G401 (cell line): ENCODE measurements around the gene CNIH3. TPM values are rescaled to one million over a fixed set of nuclear protein-coding genes. Genes with fewer than 3 reads are reported as not detected.

ENCODE experiments used
- DNase-seq: peaks from one replicate; pipeline ENCODE4 v3.0.0-alpha.2; 2015; ENCODE audit warnings: low spot score
- in situ Hi-C: cut with HindIII; loops from 2 replicates; pipeline ENCODE4 v1.10.0; 2016; ENCODE audit warnings: low sequenced_read_pairs, mixed read lengths
- total RNA-seq: library from RNA; depleted of rRNA; stranded (reverse); fragments of >200 nt; shearing (Covaris generic); gene quantifications from 2 replicates; pipeline ENCODE4 v1.2.3, GENCODE V29; 2014; rRNA removed

CNIH3 gene
- total RNA-seq, 1 experiment from 2014 or later = 3.2 TPM

GRCh38 chr1:224782281-224783000, 166.3 kb downstream of the CNIH3 start:
- DNase-seq = no peak
- in situ Hi-C loops = no loop called here

GRCh38 chr1:224783006-224783651, 167.0 kb downstream of the CNIH3 start:
- DNase-seq = no peak
- in situ Hi-C loops = no loop called here

DNA sequence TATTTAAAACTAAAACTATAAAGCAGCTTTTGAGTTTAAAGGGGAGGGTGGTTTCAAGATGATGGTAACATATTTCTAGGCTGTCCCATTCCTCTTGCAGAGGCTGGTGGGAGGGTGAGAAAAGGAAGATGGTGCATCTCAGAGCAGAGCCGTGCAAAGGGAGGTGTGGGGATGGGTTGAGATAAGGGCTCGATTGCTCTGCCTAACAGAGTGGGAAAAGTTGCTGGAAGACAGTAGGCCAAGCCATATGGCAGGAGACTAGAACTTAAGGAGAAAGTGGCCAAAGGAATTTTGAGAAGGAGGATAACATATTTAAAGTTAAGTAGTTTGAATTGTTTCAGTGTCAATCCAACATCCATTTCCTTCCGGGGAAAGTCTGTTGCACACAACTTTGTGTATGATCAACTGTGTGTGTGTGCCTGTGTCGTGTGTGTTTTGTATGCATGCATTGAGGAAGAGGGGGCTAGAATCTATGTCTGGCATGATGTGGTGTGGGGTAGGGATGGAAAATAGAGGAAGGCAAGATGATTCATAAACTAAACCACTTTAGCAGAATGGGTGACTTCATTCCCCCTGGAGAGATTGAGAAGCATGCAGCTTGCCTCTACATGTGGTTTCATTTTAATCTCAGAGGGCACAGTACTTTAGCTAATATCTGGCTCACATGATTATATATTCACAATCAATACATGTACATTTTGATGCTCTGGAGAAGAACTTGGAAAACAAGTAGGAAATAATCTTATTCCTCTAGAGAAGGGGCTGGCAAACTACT, 168.3 kb downstream of the CNIH3 start:
- DNase-seq = no peak
- in situ Hi-C loops = no loop called here

GRCh38 chr1:224785040-224785328, 168.9 kb downstream of the CNIH3 start:
- in situ Hi-C loops = no loop called here
- DNase-seq = no peak

DNA sequence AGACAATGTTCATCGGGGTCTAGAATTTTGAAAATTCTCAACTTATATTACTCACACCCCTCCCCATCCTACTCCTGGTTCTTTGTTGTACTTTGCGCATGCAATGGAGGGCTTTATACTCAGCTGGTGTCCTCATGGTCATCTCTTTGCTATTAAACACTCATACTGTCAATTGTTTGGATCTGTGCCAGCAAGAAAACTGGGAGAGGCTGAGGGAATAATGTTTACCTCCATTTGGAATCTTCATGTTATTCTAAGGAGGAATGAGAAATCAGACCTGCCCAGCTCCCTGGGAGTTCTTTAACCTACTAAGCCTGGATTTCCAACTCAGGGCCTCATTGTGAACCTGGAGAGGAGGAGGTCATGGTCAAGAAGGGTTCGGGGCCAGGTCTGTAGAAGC, 169.5 kb downstream of the CNIH3 start:
- in situ Hi-C loops = no loop called here
- DNase-seq = no peak

GRCh38 chr1:224786533-224787250, 170.6 kb downstream of the CNIH3 start:
- no peak for DNase-seq
- in situ Hi-C loops = no loop called here

DNA sequence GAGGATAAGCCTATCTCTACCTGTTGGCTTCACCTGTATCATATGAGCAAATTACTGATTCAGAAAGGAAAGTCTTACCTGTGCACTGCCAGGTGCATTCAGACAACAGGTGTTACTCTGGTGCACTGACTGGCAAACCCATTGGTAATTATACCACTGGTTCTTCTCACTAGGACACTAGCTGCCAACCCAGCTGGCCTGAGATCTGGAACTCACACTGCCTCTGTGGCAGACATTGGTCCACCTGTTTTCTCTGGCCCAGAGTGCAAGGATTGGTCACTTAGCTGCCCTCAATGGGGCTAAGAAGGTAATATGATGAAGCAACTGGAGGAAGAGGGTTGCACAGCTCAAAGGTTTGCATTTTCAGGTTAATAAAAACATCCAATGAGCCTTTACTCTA, 173.2 kb downstream of the CNIH3 start:
- no peak for DNase-seq
- in situ Hi-C loops = no loop called here

Other genes starting within 250 kb of the CNIH3 start
- 30.5 and 43.8 TPM in 2 replicates for gene WDR26, start 181.5 kb upstream of the CNIH3 start, total RNA-seq